DOHH2 (cell line): ENCODE data around the gene APOBEC4.

ENCODE experiments used
- H3F3A ChIP-seq: fragments of 200-600 bp; sonication (generic), shearing (Covaris generic); 2 replicates; pipeline ENCODE4 v1.6.0; 2016; ENCODE audit warnings: antibody characterized with exemption, mild to moderate bottlenecking; ENCODE audit not compliant: control insufficient read depth, insufficient read depth
- H3K27ac ChIP-seq: fragments of 200-600 bp; sonication (generic); 2 replicates; pipeline ENCODE4 v1.5.1; 2014; ENCODE audit warnings: low read depth, mild to moderate bottlenecking, low read length, moderate library complexity
- H3K27me3 ChIP-seq: fragments of 200-600 bp; sonication (generic); 2 replicates; pipeline ENCODE4 v1.6.1; 2014; ENCODE audit warnings: mild to moderate bottlenecking, low read length, mixed read lengths; ENCODE audit not compliant: control insufficient read depth
- H3K36me3 ChIP-seq: fragments of 200-600 bp; sonication (generic); 2 replicates; pipeline ENCODE4 v1.6.1; 2014; ENCODE audit warnings: mild to moderate bottlenecking, low read length, moderate library complexity, mixed read lengths; ENCODE audit not compliant: control insufficient read depth
- H3K4me1 ChIP-seq: fragments of 200-600 bp; sonication (generic); 2 replicates; pipeline ENCODE4 v1.6.1; 2014; ENCODE audit warnings: mild to moderate bottlenecking, low read length, mixed read lengths; ENCODE audit not compliant: control insufficient read depth
- H3K4me2 ChIP-seq: fragments of 200-600 bp; sonication (generic); 2 replicates; pipeline ENCODE4 v1.6.0; 2014; ENCODE audit warnings: mild to moderate bottlenecking, low read length, moderate library complexity
- H3K4me3 ChIP-seq: fragments of 200-600 bp; sonication (generic); 2 replicates; pipeline ENCODE4 v1.5.1; 2014; ENCODE audit warnings: mild to moderate bottlenecking, low read length, mixed read lengths
- H3K79me2 ChIP-seq: fragments of 200-600 bp; sonication (generic); 2 replicates; pipeline ENCODE4 v1.6.1; 2014; ENCODE audit warnings: mild to moderate bottlenecking, low read length, mixed read lengths; ENCODE audit not compliant: control insufficient read depth
- H3K9me2 ChIP-seq: fragments of 200-600 bp; sonication (generic); replicated peaks from 2 replicates; pipeline ENCODE4 v1.6.1; 2014; ENCODE audit warnings: mild to moderate bottlenecking, low read length, mixed read lengths; ENCODE audit not compliant: control insufficient read depth
- H3K9me3 ChIP-seq: fragments of 200-600 bp; sonication (generic); 2 replicates; pipeline ENCODE4 v1.6.1; 2014; ENCODE audit warnings: antibody characterized with exemption, low read length, mixed read lengths; ENCODE audit not compliant: control insufficient read depth, insufficient read depth
- H4K20me1 ChIP-seq: fragments of 200-600 bp; sonication (generic); 2 replicates; pipeline ENCODE4 v1.6.0; 2014; ENCODE audit warnings: low read depth, mild to moderate bottlenecking, antibody characterized with exemption, low read length, moderate library complexity; ENCODE audit not compliant: control insufficient read depth, insufficient read depth
- CTCF ChIP-seq: fragments of 200-600 bp; sonication (generic); IDR thresholded peaks from one replicate; pipeline ENCODE4 v1.5.1; 2014; ENCODE audit warnings: antibody characterized with exemption, mild to moderate bottlenecking, low read depth, low read length; ENCODE audit not compliant: poor library complexity, severe bottlenecking
- EZH2phosphoT487 ChIP-seq: fragments of 200-600 bp; sonication (generic); IDR thresholded peaks from 2 replicates; pipeline ENCODE4 v1.6.1; 2017; ENCODE audit warnings: borderline replicate concordance, mild to moderate bottlenecking, antibody characterized with exemption, low read length, moderate library complexity, mixed read lengths

The APOBEC4 gene

GRCh38 chr1:183651612-183652011, 1.5 kb downstream of the APOBEC4 start:
- Histone ChIP-seq H3K9me2 (no peaks in the 10 kb centered on the region), H3K27me3 (peaks cover 20% of the 10 kb centered on the region), H3K4me1 (peaks cover 13% of the 10 kb centered on the region), H3K79me2 (no peaks in the 10 kb centered on the region), H4K20me1 (no peaks in the 10 kb centered on the region), H3K27ac (no peak overlapping the region), H3K9me3 (no peaks in the 10 kb centered on the region), H3K4me3 (no peak overlapping the region), H3F3A (no peaks in the 10 kb centered on the region), H3K4me2 (no peak overlapping the region), H3K36me3 (no peaks in the 10 kb centered on the region)
- TF ChIP-seq EZH2phosphoT487 (no peak), CTCF (no peak)

GRCh38 chr1:183648042-183648441, 5.1 kb downstream of the APOBEC4 start:
- H4K20me1 ChIP-seq, result no peaks in the 10 kb centered on the region
- no peaks in the 10 kb centered on the region for H3F3A ChIP-seq
- H3K27ac ChIP-seq, result no peak overlapping the region
- no peaks in the 10 kb centered on the region for H3K9me3 ChIP-seq
- H3K27me3 ChIP-seq, result peaks cover 18% of the 10 kb centered on the region
- H3K36me3 ChIP-seq, result no peaks in the 10 kb centered on the region
- peaks cover 6% of the 10 kb centered on the region for H3K4me1 ChIP-seq
- no peaks in the 10 kb centered on the region for H3K79me2 ChIP-seq
- TF ChIP-seq CTCF (no peak), EZH2phosphoT487 (no peak)
- no peaks in the 10 kb centered on the region for H3K9me2 ChIP-seq
- no peak overlapping the region for H3K4me3 ChIP-seq
- no peak overlapping the region for H3K4me2 ChIP-seq

GRCh38 chr1:183646776-183647175, 6.3 kb downstream of the APOBEC4 start:
- no peaks in the 10 kb centered on the region for H3F3A ChIP-seq
- H3K4me1 ChIP-seq, result no peaks in the 10 kb centered on the region
- H3K36me3 ChIP-seq, result no peaks in the 10 kb centered on the region
- no peaks in the 10 kb centered on the region for H3K9me3 ChIP-seq
- H3K4me3 ChIP-seq, result no peak overlapping the region
- TF ChIP-seq EZH2phosphoT487 (no peak), CTCF (no peak)
- H3K27ac ChIP-seq, result no peak overlapping the region
- no peaks in the 10 kb centered on the region for H3K79me2 ChIP-seq
- H3K27me3 ChIP-seq, result peaks cover 18% of the 10 kb centered on the region
- no peaks in the 10 kb centered on the region for H4K20me1 ChIP-seq
- H3K9me2 ChIP-seq, result no peaks in the 10 kb centered on the region
- no peak overlapping the region for H3K4me2 ChIP-seq

- TF ChIP-seq EZH2phosphoT487, result no peak
- no peak for TF ChIP-seq CTCF
- Histone ChIP-seq H3K4me2 (no peak overlapping the region), H3K4me3 (no peak overlapping the region), H3K36me3 (no peaks in the 10 kb centered on the region), H3K9me2 (no peaks in the 10 kb centered on the region), H3K4me1 (no peaks in the 10 kb centered on the region), H3K27ac (no peak overlapping the region), H3K9me3 (no peaks in the 10 kb centered on the region), H4K20me1 (no peaks in the 10 kb centered on the region), H3F3A (no peaks in the 10 kb centered on the region), H3K27me3 (peaks cover 24% of the 10 kb centered on the region), H3K79me2 (no peaks in the 10 kb centered on the region)
These were observed 7.6 kb downstream of the APOBEC4 start for GRCh38 chr1:183645531-183645930.
